Measurements from ENCODE around the gene TFAP2C.

- TF ChIP-seq EZH2 (IDR thresholded peaks at IDR 0.05; ENCODE audit: insufficient read depth, poor library complexity, severe bottlenecking) (no peak), EZH2phosphoT487 (IDR thresholded peaks at IDR 0.05; ENCODE audit: insufficient read depth, low read depth) (no peak)
Measured at GRCh38 chr20:56634307-56634706, 5.2 kb downstream of the TFAP2C start.

All from GM23248 (cell line).